K562 (cell line): ENCODE measurements around the gene PDE2A. TPM values are rescaled to one million over a fixed set of nuclear protein-coding genes. Genes with fewer than 3 reads are reported as not detected.

Source experiments
- CEBPB ChIP-seq: fragments of 450-650 bp; IDR thresholded peaks from 2 replicates; pipeline ENCODE4 v1.6.1; 2016; ENCODE audit warnings: missing genetic modification characterization, missing compliant biosample characterization
- CREBBP ChIP-seq: IDR thresholded peaks from one replicate; pipeline ENCODE4 v1.6.1; 2012; ENCODE audit warnings: low read depth, mild to moderate bottlenecking, control low read depth, inconsistent platforms, low read length
- HMGN3 ChIP-seq: IDR thresholded peaks from 2 replicates; pipeline ENCODE4 v1.6.1; 2011; ENCODE audit warnings: borderline replicate concordance, low read depth, mild to moderate bottlenecking, mixed read lengths, low read length; ENCODE audit not compliant: insufficient read length; ENCODE audit errors: extremely low read depth
- NFXL1 ChIP-seq: fragments of 450-650 bp; formaldehyde crosslinking; IDR thresholded peaks from 2 replicates; pipeline ENCODE4 v1.4.0; 2021; ENCODE audit warnings: mild to moderate bottlenecking
- RREB1 ChIP-seq: fragments of 250-450 bp; sonication (Bioruptor Pico); IDR thresholded peaks from 2 replicates; pipeline ENCODE4 v1.4.0; 2020
- TARDBP ChIP-seq: fragments of 450-650 bp; IDR thresholded peaks from 2 replicates; pipeline ENCODE4 v1.6.1; 2016
- TSC22D4 ChIP-seq: fragments of 450-650 bp; IDR thresholded peaks from 2 replicates; pipeline ENCODE4 v1.6.1; 2016; ENCODE audit warnings: missing genetic modification characterization, missing biosample characterization, control low read depth
- ZBTB40 ChIP-seq, 2 experiments: fragments of 450-650 bp in 1 of 2; sonication (generic) in 1 of 2; formaldehyde crosslinking in 1 of 2; IDR thresholded peaks; 2 replicates each; pipeline versions ENCODE4 v1.7.1 to v1.9.0; 2016 to 2022; ENCODE audit warnings: inconsistent platforms in 1 of 2, mild to moderate bottlenecking in 1 of 2, missing genetic modification reagents in 1 of 2
- polyA plus RNA-seq, 8 experiments: library from polyadenylated mRNA; depleted of rRNA in 4 of 8; stranded (reverse) in 5 of 8; unstranded in 3 of 8; fragments of >200 nt; fragmentation: Nextera tagmentation in 2 of 8; fragmentation: Illumina TruSeq in 1 of 8; extraction: Ambion mirVana in 2 of 8; extraction: Trizol in 1 of 8; gene quantifications; 2 replicates each; pipeline versions ENCODE4 v1.2.1 to v1.2.3, GENCODE V29; 2011 to 2014; ENCODE audit warnings: inconsistent platforms in 1 of 8, missing spikeins in 1 of 8
- total RNA-seq, 7 experiments: library from RNA; depleted of rRNA in 6 of 7; stranded (reverse); fragments of >200 nt in 6 of 7; fragmentation: Illumina TruSeq in 2 of 7; extraction: Trizol in 2 of 7; gene quantifications; 2 replicates each; pipeline versions ENCODE4 v1.2.1 to v1.2.3, GENCODE V29; 2011 to 2021; ENCODE audit warnings: low replicate concordance in 1 of 7

PDE2A gene
- total and polyA plus RNA-seq, 9 of the 15 experiments (the other 6 are each of a cell fraction or from before 2014, with no cell fraction given) = 0.07 to 15.2 (median 1.6) TPM; not detected in 1

GRCh38 chr11:72631806-72632731, 42.2 kb downstream of the PDE2A start (continued):
- TF ChIP-seq ZBTB40 (IDR thresholded peaks at IDR 0.05) (0 out of 2 replicates have a peak, but pooled peaks have one; percentile 25), ZBTB40 (CRISPR knock-in tag; IDR thresholded peaks at IDR 0.05) (no peak), HMGN3 (no peak), TSC22D4 (no peak), CEBPB (tag) (no peak), CREBBP (no peak), RREB1 (CRISPR knock-in tag) (no peak), NFXL1 (CRISPR knock-in tag) (no peak), TARDBP (no peak)
